HG03378 (cell line): Measurements from ENCODE around the gene CTSH.
"Not testable (repeated sequence)": the region's sequence is repeated elsewhere in the genome, so short reads cannot be mapped to it uniquely, and the experiment has no call there.

Experiments used
- ATAC-seq: cut with Tn5 transposase; IDR thresholded peaks from one replicate; pipeline ENCODE4 v1.9.1; 2021; ENCODE audit warnings: mild to moderate bottlenecking, moderate library complexity; ENCODE audit not compliant: unreplicated experiment

Gene CTSH

GRCh38 chr15:78923480-78924360, 21.1 kb downstream of the CTSH start:
- no peak for ATAC-seq

DNA sequence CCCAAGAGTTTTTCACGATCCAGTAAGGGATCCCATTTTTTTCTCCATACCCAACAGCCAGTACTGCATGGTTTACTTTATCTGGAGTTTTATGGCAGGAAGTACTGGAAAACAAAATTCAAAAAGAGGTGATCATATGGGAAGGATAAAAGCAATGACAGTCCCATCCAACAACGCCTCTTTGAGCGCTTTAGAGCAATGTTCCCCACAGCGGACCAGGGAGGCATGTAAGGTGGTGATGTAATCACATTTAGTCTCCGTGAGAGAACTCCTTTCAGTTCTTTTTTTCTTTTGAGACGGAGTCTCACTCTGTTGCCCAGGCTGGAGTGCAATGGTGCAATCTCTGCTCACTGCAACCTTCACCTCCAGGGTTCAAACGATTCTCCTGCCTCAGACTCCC, 21.8 kb downstream of the CTSH start:
- no peak for ATAC-seq

DNA sequence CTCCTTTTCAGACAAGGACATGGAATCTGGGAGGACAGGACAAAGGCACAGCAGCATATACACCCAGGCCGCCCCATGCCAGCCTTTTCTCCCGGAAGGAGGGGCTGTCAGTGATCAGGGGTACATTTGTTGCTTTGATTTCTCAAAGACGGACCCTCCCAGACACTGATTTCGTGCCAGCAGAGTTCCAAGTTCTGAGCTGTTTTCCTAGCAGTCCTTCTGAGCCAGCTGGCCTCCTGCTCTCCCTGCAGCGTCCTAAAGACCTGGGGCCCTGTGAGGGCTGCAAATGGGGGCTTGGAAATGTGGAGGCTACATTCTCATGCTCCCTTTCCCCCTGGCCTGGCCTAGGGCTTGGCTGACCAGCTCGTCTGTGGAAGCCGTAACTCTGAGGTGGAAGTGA, 22.3 kb downstream of the CTSH start:
- ATAC-seq: no peak

DNA sequence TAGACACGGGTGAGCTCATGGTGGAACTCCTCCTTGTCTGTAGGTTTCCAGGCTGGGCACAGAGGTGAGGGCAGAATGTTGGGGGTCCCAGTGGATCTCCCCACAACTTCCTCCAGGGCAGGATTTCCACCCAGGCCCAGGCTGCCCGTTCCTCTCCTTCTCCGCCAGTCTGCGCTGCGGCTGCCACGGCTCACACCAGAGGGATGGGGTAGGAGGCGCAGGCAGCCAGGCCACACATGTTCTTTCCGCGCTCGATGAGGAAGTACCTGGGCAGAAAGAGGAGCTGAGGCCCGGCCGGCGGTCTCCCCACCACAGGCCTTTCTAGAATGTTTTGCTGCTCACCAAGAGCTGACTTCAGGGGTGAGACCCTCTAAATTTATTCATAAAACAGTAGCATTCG, 22.9 kb downstream of the CTSH start:
- ATAC-seq: no peak

DNA sequence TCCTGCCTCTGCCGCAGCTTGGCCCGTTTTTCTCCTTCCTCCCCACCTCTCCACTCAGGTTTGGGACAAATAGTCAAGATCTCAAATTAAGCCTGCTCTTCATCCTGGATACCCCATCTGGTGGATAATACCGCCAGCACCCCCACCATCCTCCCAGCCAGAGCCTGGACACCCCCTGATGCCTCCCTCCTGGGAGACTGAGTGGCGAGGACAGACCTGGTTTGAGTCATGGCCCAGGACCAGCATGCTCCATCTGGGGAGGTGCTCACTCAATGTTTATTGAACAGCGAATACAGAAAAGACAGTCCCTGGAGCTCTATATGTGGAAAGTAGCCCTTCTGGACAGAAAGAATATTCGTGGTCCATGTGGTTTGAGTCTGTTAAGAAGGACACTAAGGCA, 23.3 kb downstream of the CTSH start:
- no peak for ATAC-seq

DNA sequence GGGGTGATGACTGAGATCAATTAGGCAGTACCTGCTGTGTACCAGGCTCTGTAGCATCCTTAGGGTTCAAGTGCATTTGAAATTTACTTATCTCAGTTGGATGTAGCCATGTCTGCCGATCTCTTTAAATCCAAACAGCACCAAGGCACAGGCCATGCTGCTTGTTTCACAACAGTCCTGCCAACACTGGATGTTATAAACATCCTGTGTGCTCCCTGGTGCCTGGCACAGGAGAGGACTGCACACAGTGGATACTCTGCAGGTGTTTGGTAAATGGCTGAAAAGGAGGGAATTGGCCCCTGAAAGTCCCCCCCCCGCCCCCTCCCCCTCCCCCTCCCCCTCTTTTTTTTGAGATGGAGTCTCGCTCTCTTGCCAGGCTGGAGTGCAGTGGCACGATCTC, 27.0 kb downstream of the CTSH start:
- ATAC-seq: no peak

DNA sequence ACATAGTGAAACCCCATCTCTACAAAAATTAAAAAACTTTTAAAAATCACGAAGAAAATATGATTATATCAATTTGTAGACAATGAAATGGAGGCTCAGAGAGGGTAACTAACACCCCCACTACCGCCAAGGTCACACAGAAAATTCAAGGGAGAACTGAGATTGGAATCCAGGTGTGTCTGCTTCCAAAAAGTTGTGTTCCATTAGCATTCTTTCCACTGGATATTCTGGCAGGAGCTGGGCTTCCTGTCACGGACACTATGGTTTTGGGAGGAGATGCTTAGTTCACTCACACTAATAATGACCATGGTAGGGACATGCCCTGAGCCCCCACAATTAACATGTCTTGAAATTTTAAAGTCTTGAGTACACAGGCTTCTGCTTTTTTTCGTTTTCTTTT, 28.8 kb downstream of the CTSH start:
- ATAC-seq: no peak

- no peak for ATAC-seq
These were observed 29.3 kb downstream of the CTSH start for GRCh38 chr15:78915341-78916087.

GRCh38 chr15:78914027-78914764, 30.6 kb downstream of the CTSH start:
- ATAC-seq: no peak

DNA sequence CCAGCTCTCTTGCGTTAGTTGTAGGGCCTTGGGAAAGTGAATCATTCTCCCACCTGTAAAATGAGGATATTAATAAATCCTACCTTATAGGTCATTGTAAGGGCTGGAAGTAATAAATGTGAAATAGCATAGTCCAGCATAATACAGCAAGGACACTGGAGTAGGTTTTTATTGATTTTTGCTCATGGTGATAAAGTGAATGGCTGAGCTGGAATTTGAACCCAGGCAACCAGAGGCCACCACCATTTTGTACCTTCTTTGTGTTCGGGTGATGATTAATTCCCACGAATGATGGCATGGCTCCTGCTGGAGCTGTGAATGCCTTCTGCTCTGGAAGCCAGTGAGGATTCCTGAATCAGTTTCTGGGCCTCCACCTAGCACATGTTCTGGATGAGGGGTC, 31.8 kb downstream of the CTSH start:
- no peak for ATAC-seq

DNA sequence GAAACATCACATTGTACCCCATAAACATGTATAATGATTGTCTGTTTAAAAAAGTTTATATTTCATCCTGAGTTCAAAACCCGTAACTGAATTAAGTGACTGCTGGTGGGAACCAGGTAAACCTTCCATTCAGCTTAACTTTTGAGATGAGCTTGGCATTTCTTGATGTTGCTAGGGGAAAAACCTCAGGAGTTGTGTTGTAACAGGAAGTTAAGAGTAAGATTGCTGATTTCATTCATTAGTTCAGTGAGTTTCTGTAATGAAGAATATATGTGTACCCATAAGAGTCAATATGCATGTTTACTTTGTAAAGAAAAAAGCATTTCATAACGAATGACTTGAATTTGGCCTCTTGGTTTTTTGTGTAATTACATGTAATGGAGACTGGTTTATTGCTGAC, 32.5 kb downstream of the CTSH start:
- ATAC-seq: no peak

- ATAC-seq: no peak
These were observed 34.6 kb downstream of the CTSH start for GRCh38 chr15:78910271-78910670.

GRCh38 chr15:78909791-78910228, 35.0 kb downstream of the CTSH start:
- no peak for ATAC-seq

- no peak for ATAC-seq
These were observed 35.6 kb downstream of the CTSH start for GRCh38 chr15:78909160-78909695.

GRCh38 chr15:78907577-78907976, 37.3 kb downstream of the CTSH start:
- no peak for ATAC-seq

DNA sequence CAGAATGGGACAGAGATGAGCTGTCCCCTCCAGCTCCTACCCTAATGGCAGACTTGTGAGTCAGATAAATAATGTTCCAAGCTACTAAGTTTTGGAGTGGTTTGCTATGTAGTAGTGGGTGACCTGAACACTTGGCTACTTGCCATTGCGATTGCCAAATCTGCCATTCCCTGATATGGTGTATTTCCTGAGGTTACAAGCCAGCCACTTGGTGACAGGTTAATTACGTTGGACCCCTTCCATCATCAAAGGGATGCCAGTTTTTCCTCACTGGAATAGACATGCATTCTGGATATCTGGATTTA, 38.6 kb downstream of the CTSH start:
- ATAC-seq: no peak

DNA sequence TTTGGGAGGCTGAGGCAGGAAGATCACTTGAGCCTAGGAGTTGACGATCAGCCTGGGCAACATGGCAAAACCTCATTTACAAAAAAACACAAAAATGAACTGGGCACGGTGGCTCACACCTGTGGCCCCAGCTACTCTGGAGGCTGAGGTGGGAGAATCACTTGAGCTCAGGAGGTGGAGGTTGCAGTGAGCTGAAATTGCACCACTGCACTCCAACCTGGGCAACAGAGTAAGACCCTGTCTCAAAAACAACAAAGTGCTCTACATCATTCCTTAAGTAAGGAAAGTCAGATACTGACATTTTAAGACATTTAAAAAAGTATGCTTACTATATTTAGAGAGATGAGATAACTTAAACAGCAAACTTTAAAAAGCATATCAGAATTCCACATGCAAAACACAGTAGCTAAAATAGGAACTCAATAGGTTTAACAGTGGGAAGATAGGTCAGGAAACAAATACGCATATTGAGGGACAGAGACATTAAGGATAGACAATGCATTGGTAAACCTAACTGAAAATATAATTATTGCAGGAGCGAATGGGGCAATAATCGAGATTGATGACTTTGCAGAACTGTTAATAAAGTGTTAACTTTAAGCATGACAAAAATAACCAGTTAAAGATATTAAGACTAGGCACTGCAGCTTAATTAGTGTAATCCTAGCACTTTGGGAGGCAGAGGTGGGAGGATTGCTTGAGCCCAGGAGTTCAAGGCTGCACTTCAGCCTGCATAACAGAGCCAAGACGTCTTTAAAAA, 40.1 kb downstream of the CTSH start:
- no peak for ATAC-seq

DNA sequence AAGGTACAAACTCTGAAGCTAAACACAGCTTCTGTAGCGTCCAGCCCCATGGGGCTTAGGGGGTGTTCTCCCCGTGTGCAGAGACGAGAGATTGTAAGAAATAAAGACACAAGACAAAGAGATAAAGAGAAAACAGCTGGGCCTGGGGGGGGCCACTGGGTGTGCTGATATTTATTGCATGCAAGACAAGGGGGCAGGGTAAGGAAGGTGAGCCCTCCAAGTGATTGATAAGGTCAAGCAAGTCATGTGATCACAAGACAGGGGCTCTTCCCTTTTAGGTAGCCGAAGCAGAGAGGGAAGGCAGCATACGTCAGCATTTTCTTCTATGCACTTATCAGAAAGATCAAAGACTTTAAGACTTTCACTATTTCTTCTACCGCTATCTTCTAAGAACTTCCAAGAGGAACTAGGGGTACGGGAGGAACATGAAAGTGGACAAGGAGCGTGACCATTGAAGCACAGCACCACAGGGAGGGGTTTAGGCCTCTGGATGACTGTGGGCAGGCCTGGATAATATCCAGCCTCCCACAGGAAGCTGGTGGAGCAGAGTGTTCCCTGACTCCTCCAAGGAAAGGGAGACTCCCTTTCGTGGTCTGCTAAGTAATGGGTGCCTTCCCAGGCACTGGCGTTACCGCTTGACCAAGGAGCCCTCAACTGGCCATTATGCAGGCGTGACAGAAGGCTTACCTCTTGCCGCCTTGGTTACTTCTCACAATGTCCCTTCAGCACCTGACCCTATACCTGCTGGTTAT, 42.4 kb downstream of the CTSH start:
- ATAC-seq: not testable (repeated sequence)

GRCh38 chr15:78900819-78901533, 43.9 kb downstream of the CTSH start:
- ATAC-seq: not testable (repeated sequence)
